GM13976 (cell line): ENCODE data around the gene ZDHHC11.
A peak's percentile ranks its signal among the peaks of the same experiment; 100 is the strongest.
"Not testable (repeated sequence)": the region's sequence is repeated elsewhere in the genome, so short reads cannot be mapped to it uniquely, and the experiment has no call there.

Experiments
- DNase-seq: peaks from one replicate; pipeline ENCODE4 v3.0.0; 2012; ENCODE audit warnings: low spot score
- CTCF ChIP-seq: IDR thresholded peaks from 2 replicates; pipeline ENCODE4 v1.5.1; 2012; ENCODE audit warnings: borderline replicate concordance, mild to moderate bottlenecking; ENCODE audit not compliant: insufficient read depth; ENCODE audit errors: extremely low read depth, missing control alignments, control extremely low read depth
- in situ Hi-C: fragments of 300-500 bp; cut with MboI; formaldehyde crosslinking; loops from one replicate; pipeline ENCODE4 v1.12.0; 2022; ENCODE audit warnings: low sequenced_read_pairs, mixed read lengths, inconsistent platforms; ENCODE audit not compliant: unreplicated experiment

The ZDHHC11 gene

GRCh38 chr5:851076-851475 lies 290 bp upstream of the ZDHHC11 start:
- in situ Hi-C loops: no loop called here
- no peak for DNase-seq
- TF ChIP-seq CTCF: no peak

GRCh38 chr5:849651-850301 lies 1.0 kb downstream of the ZDHHC11 start:
- TF ChIP-seq CTCF: no peak
- no peak for DNase-seq
- in situ Hi-C loops: loop anchor here (25.0 kb wide), 1 partner anchor 112 kb away; no protein-coding TSS in a partner anchor

GRCh38 chr5:848671-849111 lies 2.1 kb downstream of the ZDHHC11 start:
- no peak for DNase-seq
- TF ChIP-seq CTCF: no peak
- in situ Hi-C loops: loop anchor here (25.0 kb wide), 1 partner anchor 111 kb away; no protein-coding TSS in a partner anchor

- in situ Hi-C loops: loop anchor here (25.0 kb wide), 1 partner anchor 110 kb away; no protein-coding TSS in a partner anchor
- DNase-seq: not testable (repeated sequence)
Observed at GRCh38 chr5:847736-848135, 3.0 kb downstream of the ZDHHC11 start.

- in situ Hi-C loops: loop anchor here (25.0 kb wide), 1 partner anchor 110 kb away; no protein-coding TSS in a partner anchor
- DNase-seq: not testable (repeated sequence)
Observed at GRCh38 chr5:847212-847611, 3.6 kb downstream of the ZDHHC11 start.

GRCh38 chr5:846602-847091 lies 4.1 kb downstream of the ZDHHC11 start:
- peak; percentile 57 for DNase-seq
- in situ Hi-C loops: loop anchor here (25.0 kb wide), 1 partner anchor 109 kb away; no protein-coding TSS in a partner anchor

GRCh38 chr5:845676-846601 lies 4.8 kb downstream of the ZDHHC11 start:
- not testable (repeated sequence) for DNase-seq
- in situ Hi-C loops: loop anchor here (25.0 kb wide), 1 partner anchor 109 kb away; no protein-coding TSS in a partner anchor

GRCh38 chr5:845031-845675 lies 5.6 kb downstream of the ZDHHC11 start:
- DNase-seq: not testable (repeated sequence)
- in situ Hi-C loops: loop anchor here (25.0 kb wide), 1 partner anchor 108 kb away; no protein-coding TSS in a partner anchor

- in situ Hi-C loops: loop anchor here (25.0 kb wide), 1 partner anchor 107 kb away; no protein-coding TSS in a partner anchor
- not testable (repeated sequence) for DNase-seq
Observed at GRCh38 chr5:844426-844825, 6.4 kb downstream of the ZDHHC11 start.

GRCh38 chr5:843926-844325 lies 6.9 kb downstream of the ZDHHC11 start:
- in situ Hi-C loops: loop anchor here (25.0 kb wide), 1 partner anchor 107 kb away; no protein-coding TSS in a partner anchor
- not testable (repeated sequence) for DNase-seq

GRCh38 chr5:843371-843770 lies 7.4 kb downstream of the ZDHHC11 start:
- in situ Hi-C loops: loop anchor here (25.0 kb wide), 1 partner anchor 106 kb away; no protein-coding TSS in a partner anchor

GRCh38 chr5:842402-843221 lies 8.2 kb downstream of the ZDHHC11 start:
- in situ Hi-C loops: loop anchor here (25.0 kb wide), 1 partner anchor 105 kb away; no protein-coding TSS in a partner anchor
- not testable (repeated sequence) for DNase-seq

More at GRCh38 chr5:843371-843770, 7.4 kb downstream of the ZDHHC11 start:
- not testable (repeated sequence) for DNase-seq
